ENCODE measurements around the gene ARID1A.

GRCh38 chr1:26758358-26758757 lies 62.5 kb downstream of the ARID1A start:
- TF ChIP-seq CTCF (IDR thresholded peaks at IDR 0.05) = no peak
- no peak for TF ChIP-seq POLR2A (IDR thresholded peaks at IDR 0.05)

All from upper lobe of left lung (tissue), 4 donors.